K562 (cell line): ENCODE data around the gene UTP11. TPM values are rescaled to one million over a fixed set of nuclear protein-coding genes. Genes with fewer than 3 reads are reported as not detected.
A peak's percentile ranks its signal among the peaks of the same experiment; 100 is the strongest.

Experiments
- GABPA ChIP-seq: fragments of 200-800 bp; sonication (Bioruptor generic); conservative IDR thresholded peaks from 2 replicates; pipeline ENCODE4 v1.6.1; 2016; ENCODE audit warnings: low read depth, missing genetic modification characterization, missing compliant biosample characterization
- KDM2B ChIP-seq: fragments of 250-450 bp; sonication (Bioruptor Pico); IDR thresholded peaks from 2 replicates; pipeline ENCODE4 v1.8.0; 2021; ENCODE audit warnings: mild to moderate bottlenecking, moderate library complexity
- MTA3 ChIP-seq: fragments of 450-650 bp; formaldehyde crosslinking; IDR thresholded peaks from 2 replicates; pipeline ENCODE4 v1.6.1; 2017; ENCODE audit warnings: mild to moderate bottlenecking, borderline replicate concordance
- PKNOX1 ChIP-seq: fragments of 450-650 bp; IDR thresholded peaks from 2 replicates; pipeline ENCODE4 v1.6.1; 2016
- TEAD1 ChIP-seq, 2 experiments: fragments of 450-650 bp in 1 of 2; sonication (generic) in 1 of 2; formaldehyde crosslinking; IDR thresholded peaks; 2 replicates each; pipeline versions ENCODE4 v1.4.0 to v1.8.0; 2020 to 2022; ENCODE audit warnings: mild to moderate bottlenecking in 2 of 2, missing genetic modification reagents in 1 of 2
- ZBTB1 ChIP-seq: sonication (generic); formaldehyde crosslinking; IDR thresholded peaks from 2 replicates; pipeline ENCODE4 v1.8.1; 2023; ENCODE audit warnings: missing genetic modification reagents, low read depth, mild to moderate bottlenecking, borderline replicate concordance
- ZNF740 ChIP-seq, 3 experiments: fragments of 200-800 bp in 1 of 3; sonication (Bioruptor generic) in 1 of 3; sonication (generic) in 1 of 3; formaldehyde crosslinking in 1 of 3; IDR thresholded peaks; 2 replicates each; pipeline versions ENCODE4 v1.6.1 to v1.8.0; 2016 to 2022; ENCODE audit warnings: mild to moderate bottlenecking in 2 of 3, missing compliant biosample characterization in 2 of 3, missing genetic modification characterization in 2 of 3, missing genetic modification reagents in 1 of 3
- polyA plus RNA-seq, 8 experiments: library from polyadenylated mRNA; depleted of rRNA in 4 of 8; stranded (reverse) in 5 of 8; unstranded in 3 of 8; fragments of >200 nt; fragmentation: Nextera tagmentation in 2 of 8; fragmentation: Illumina TruSeq in 1 of 8; extraction: Ambion mirVana in 2 of 8; extraction: Trizol in 1 of 8; gene quantifications; 2 replicates each; pipeline versions ENCODE4 v1.2.1 to v1.2.3, GENCODE V29; 2011 to 2014; ENCODE audit warnings: inconsistent platforms in 1 of 8, missing spikeins in 1 of 8
- total RNA-seq, 7 experiments: library from RNA; depleted of rRNA in 6 of 7; stranded (reverse); fragments of >200 nt in 6 of 7; fragmentation: Illumina TruSeq in 2 of 7; extraction: Trizol in 2 of 7; gene quantifications; 2 replicates each; pipeline versions ENCODE4 v1.2.1 to v1.2.3, GENCODE V29; 2011 to 2021; ENCODE audit warnings: low replicate concordance in 1 of 7

The UTP11 gene
- total and polyA plus RNA-seq, 9 of the 15 experiments (the other 6 are each of a cell fraction or from before 2014, with no cell fraction given), result 91.1 to 378 (median 221) TPM

GRCh38 chr1:38046884-38047602, 34.5 kb downstream of the UTP11 start (continued):
- 0 out of 2 replicates have a peak, but pooled peaks have one; percentile 17 for TF ChIP-seq ZBTB1
- TF ChIP-seq GABPA, result peak; percentile 23; the same call in 1 of the 2 replicates
- TF ChIP-seq PKNOX1, result peak; percentile 76
- TF ChIP-seq MTA3, result 0 out of 2 replicates have a peak, but pooled peaks have one; percentile 49
- TF ChIP-seq TEAD1 (CRISPR knock-in tag; IDR thresholded peaks at IDR 0.05), result peak in 1 of 2 experiments; percentile 43; a peak in 1 of 4 replicates
- 0 out of 2 replicates have a peak, but pooled peaks have one; percentile 18 for TF ChIP-seq KDM2B (CRISPR knock-in tag)
- TF ChIP-seq ZNF740 (CRISPR knock-in tag; IDR thresholded peaks at IDR 0.05), result peak; percentile 45; the same call in 1 of the 2 replicates
- 0 out of 4 replicates have a peak, but pooled peaks of 1 of the 2 experiments have one; percentile 28 for TF ChIP-seq ZNF740 (tag; IDR thresholded peaks at IDR 0.05)
